Stimulated activated CD4-positive, alpha-beta T cell treated with anti-CD3 and anti-CD28 coated beads, Interleukin-12 subunit alpha, Interleukin-12 subunit beta, amount 100 ng/mL, for 24 hours (primary cell): ENCODE results near the gene MAP3K6.

Source experiments
- DNase-seq, 2 experiments: peaks; one replicate each; pipeline ENCODE4 v3.0.0-alpha.2; 2020; ENCODE audit warnings: low read depth in 2 of 2

Gene MAP3K6

GRCh38 chr1:27306071-27306470, 60.7 kb downstream of the MAP3K6 start:
- DNase-seq, result no peak
